HG02588 (cell line): ENCODE data around the gene SELENOO.

Experiments
- ATAC-seq: cut with Tn5 transposase; IDR thresholded peaks from one replicate; pipeline ENCODE4 v1.9.1; 2021; ENCODE audit warnings: mild to moderate bottlenecking, moderate library complexity; ENCODE audit not compliant: unreplicated experiment

Gene SELENOO

DNA sequence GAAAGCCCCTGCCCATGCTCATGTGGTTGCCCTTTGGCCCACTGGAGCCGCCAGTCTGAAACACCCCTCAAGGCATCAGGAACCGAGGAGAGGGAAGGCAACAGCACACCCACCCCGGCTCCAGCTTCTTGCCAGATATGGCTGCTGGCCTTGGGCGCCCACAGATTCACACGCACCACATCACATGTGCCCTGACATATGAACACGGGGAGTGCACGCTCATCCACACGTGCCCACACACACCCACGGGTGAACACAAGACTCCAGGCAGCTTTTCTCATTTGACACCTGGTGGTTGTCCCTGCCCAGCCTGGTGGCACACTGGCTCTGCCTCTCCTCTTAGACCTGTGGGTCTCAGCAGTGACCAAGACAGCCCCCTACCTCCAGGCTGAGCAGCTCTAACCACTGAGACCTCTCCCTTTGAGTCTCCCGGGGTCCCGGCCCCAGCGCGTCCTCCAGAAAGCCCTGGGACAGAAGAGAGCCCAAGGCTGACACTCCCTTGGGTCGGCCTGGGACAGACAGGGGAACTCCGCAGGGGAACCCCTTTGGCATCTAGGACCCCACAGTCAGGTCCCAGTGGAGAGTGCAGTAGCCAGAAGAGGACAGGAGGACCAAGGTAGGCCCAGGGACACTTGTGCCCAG is 63.4 kb downstream of the SELENOO start:
- no peak for ATAC-seq

DNA sequence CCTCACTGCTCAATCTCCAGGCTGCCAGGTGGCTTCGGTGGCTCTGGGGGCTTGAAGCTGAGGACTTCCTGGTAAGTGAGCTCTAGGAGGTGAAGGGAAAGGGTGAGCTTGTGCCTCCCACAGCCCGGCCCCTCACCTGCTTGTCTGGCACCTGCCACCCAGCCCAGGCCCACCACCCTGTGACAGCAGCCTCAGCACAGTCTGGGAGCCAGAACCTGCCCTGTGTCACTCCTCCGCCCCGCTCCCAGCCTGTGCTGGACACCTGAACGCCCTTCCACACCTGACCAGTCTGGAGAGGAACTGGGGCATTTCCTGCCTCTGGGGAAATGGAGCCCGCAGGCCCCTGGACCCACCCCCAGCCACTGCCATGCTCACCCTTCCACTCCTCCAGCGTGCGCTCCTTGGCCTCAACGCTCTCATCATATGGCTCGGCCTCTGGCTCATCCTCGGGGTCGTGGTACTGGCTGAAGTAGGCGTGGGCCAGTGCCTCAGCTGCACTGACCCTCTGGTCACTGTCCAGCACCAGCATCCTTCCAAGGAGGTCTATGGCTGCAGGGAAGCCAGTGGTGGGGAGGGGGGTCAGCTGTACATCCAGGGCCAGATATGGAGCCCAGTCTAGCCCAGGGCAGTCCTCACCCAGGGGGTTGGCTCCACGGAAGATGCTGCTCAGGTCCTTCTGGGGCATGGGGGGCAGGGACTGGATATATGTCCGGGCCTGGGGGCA is 64.3 kb downstream of the SELENOO start:
- ATAC-seq = no peak

DNA sequence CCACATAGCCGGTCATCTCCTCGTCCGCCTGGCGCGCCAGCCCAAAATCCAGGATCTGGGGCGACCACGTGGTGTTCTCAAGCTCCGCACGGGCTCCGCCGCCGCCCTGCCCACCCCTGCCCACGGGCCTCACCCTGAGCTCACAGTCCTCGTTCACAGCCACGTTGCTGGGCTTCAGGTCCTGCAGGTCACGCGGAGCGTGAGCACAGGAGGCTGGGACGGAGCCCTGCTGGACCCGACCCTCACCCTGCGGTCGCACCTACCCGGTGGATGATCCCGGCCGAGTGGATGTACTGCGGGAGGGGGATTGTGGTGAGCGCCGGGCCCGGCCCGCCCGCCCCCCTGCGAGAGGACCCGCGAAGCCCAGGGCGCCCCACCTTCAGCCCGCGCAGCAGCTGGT is 66.2 kb downstream of the SELENOO start:
- no peak for ATAC-seq
